H9 (cell line): ENCODE data around the gene ANHX. TPM values are rescaled to one million over a fixed set of nuclear protein-coding genes. Genes with fewer than 3 reads are reported as not detected.

Experiments used
- DNase-seq: peaks from one replicate; pipeline ENCODE4 v3.0.0-alpha.2; 2017
- H2AFZ ChIP-seq: one replicate; pipeline ENCODE4 v1.6.1; 2013; ENCODE audit warnings: mild to moderate bottlenecking, low read length, control low read depth, moderate library complexity
- H2AK5ac ChIP-seq: 2 replicates; pipeline ENCODE4 v1.6.1; 2013; ENCODE audit warnings: low read length, control low read depth, mixed read lengths; ENCODE audit not compliant: insufficient read length
- H2BK120ac ChIP-seq: one replicate; pipeline ENCODE4 v1.6.1; 2013; ENCODE audit warnings: low read depth, mild to moderate bottlenecking, low read length, control low read depth, inconsistent platforms; ENCODE audit not compliant: poor library complexity, severe bottlenecking
- H2BK12ac ChIP-seq: 2 replicates; pipeline ENCODE4 v1.6.1; 2013; ENCODE audit warnings: low read length, control low read depth, mixed read lengths, low read depth; ENCODE audit not compliant: insufficient read length
- H2BK15ac ChIP-seq: 2 replicates; pipeline ENCODE4 v1.6.1; 2013; ENCODE audit warnings: low read depth, low read length, control low read depth
- H2BK20ac ChIP-seq: one replicate; pipeline ENCODE4 v1.6.1; 2013; ENCODE audit warnings: low read depth, mild to moderate bottlenecking, low read length, control low read depth, inconsistent platforms; ENCODE audit not compliant: poor library complexity, severe bottlenecking
- H2BK5ac ChIP-seq: 2 replicates; pipeline ENCODE4 v1.6.1; 2013; ENCODE audit warnings: low read length, control low read depth, mixed read lengths; ENCODE audit not compliant: insufficient read length
- H3K14ac ChIP-seq: 2 replicates; pipeline ENCODE4 v1.6.1; 2013; ENCODE audit warnings: low read length, control low read depth; ENCODE audit not compliant: insufficient read depth
- H3K18ac ChIP-seq: 2 replicates; pipeline ENCODE4 v1.6.1; 2013; ENCODE audit warnings: low read depth, mild to moderate bottlenecking, mixed read lengths, low read length, control low read depth; ENCODE audit not compliant: insufficient read length
- H3K23ac ChIP-seq: 2 replicates; pipeline ENCODE4 v1.6.1; 2013; ENCODE audit warnings: low read length, control low read depth, mixed read lengths, low read depth; ENCODE audit not compliant: insufficient read length
- H3K23me2 ChIP-seq: 2 replicates; pipeline ENCODE4 v1.6.1; 2013; ENCODE audit warnings: low read depth, mild to moderate bottlenecking, mixed read lengths, low read length, control low read depth; ENCODE audit not compliant: insufficient read length, poor library complexity, severe bottlenecking
- H3K27ac ChIP-seq: 2 replicates; pipeline ENCODE4 v1.5.1; 2013; ENCODE audit warnings: low read length, control low read depth, mixed read lengths, low read depth; ENCODE audit not compliant: insufficient read length
- H3K27me3 ChIP-seq: 2 replicates; pipeline ENCODE4 v1.6.1; 2013; ENCODE audit warnings: low read length, control low read depth, inconsistent platforms; ENCODE audit not compliant: insufficient read depth
- H3K4ac ChIP-seq: 2 replicates; pipeline ENCODE4 v1.6.1; 2013; ENCODE audit warnings: low read depth, mild to moderate bottlenecking, control low read depth, inconsistent platforms, low read length, moderate library complexity
- H3K4me1 ChIP-seq: 2 replicates; pipeline ENCODE4 v1.6.1; 2013; ENCODE audit warnings: low read length, control low read depth, inconsistent platforms; ENCODE audit not compliant: insufficient read depth
- H3K4me2 ChIP-seq: 2 replicates; pipeline ENCODE4 v1.6.1; 2013; ENCODE audit warnings: low read length, control low read depth, mixed read lengths; ENCODE audit not compliant: insufficient read length, insufficient read depth
- H3K56ac ChIP-seq: 2 replicates; pipeline ENCODE4 v1.6.1; 2013; ENCODE audit warnings: low read depth, mild to moderate bottlenecking, mixed read lengths, low read length, control low read depth; ENCODE audit not compliant: insufficient read length
- H3K79me1 ChIP-seq: 2 replicates; pipeline ENCODE4 v1.6.1; 2013; ENCODE audit warnings: low read depth, mild to moderate bottlenecking, moderate library complexity, low read length, control low read depth, inconsistent platforms; ENCODE audit not compliant: insufficient read depth, poor library complexity, severe bottlenecking
- H3K79me2 ChIP-seq: 2 replicates; pipeline ENCODE4 v1.6.1; 2013; ENCODE audit warnings: low read length, control low read depth, inconsistent platforms; ENCODE audit not compliant: insufficient read depth
- H3K9ac ChIP-seq: 2 replicates; pipeline ENCODE4 v1.6.1; 2013; ENCODE audit warnings: low read length, control low read depth, mixed read lengths; ENCODE audit not compliant: insufficient read length; ENCODE audit errors: extremely low read depth
- H3K9me3 ChIP-seq: one replicate; pipeline ENCODE4 v1.6.1; 2013; ENCODE audit warnings: low read depth, low read length, inconsistent platforms; ENCODE audit not compliant: control insufficient read depth
- H3T11ph ChIP-seq: one replicate; pipeline ENCODE4 v1.6.1; 2013; ENCODE audit warnings: mild to moderate bottlenecking, low read length, control low read depth, inconsistent platforms
- H4K20me1 ChIP-seq: one replicate; pipeline ENCODE4 v1.6.1; 2013; ENCODE audit not compliant: control insufficient read depth, insufficient read length, insufficient read depth
- H4K5ac ChIP-seq: 2 replicates; pipeline ENCODE4 v1.6.1; 2013; ENCODE audit warnings: low read depth, mild to moderate bottlenecking, mixed read lengths, low read length, control low read depth; ENCODE audit not compliant: insufficient read length
- H4K8ac ChIP-seq: replicated peaks from 2 replicates; pipeline ENCODE4 v1.6.1; 2013; ENCODE audit warnings: low read length, control low read depth, mixed read lengths, low read depth; ENCODE audit not compliant: insufficient read length
- H4K91ac ChIP-seq: 2 replicates; pipeline ENCODE4 v1.6.1; 2013; ENCODE audit warnings: low read depth, mild to moderate bottlenecking, moderate library complexity, mixed read lengths, low read length, control low read depth; ENCODE audit not compliant: insufficient read length
- H3K27ac Mint-ChIP-seq, 3 experiments: 2 replicates in 2 of 3; 3 replicates in 1 of 3; pipeline ENCODE4 v1.8.0; 2020 to 2021; ENCODE audit warnings: mixed read lengths in 3 of 3, mild to moderate bottlenecking in 1 of 3, moderate library complexity in 1 of 3
- H3K27me3 Mint-ChIP-seq: 2 replicates; pipeline ENCODE4 v1.8.0; 2021; ENCODE audit warnings: low read depth, mild to moderate bottlenecking, moderate library complexity, mixed read lengths
- H3K36me3 Mint-ChIP-seq, 3 experiments: 2 replicates in 2 of 3; 3 replicates in 1 of 3; pipeline ENCODE4 v1.8.0; 2020 to 2021; ENCODE audit warnings: low read depth in 3 of 3, mixed read lengths in 3 of 3; ENCODE audit not compliant: insufficient read depth in 1 of 3
- H3K4me1 Mint-ChIP-seq, 2 experiments: 2 replicates each; pipeline ENCODE4 v1.8.0; 2020; ENCODE audit warnings: mixed read lengths in 2 of 2
- H3K4me3 Mint-ChIP-seq, 2 experiments: 2 replicates in 1 of 2; 3 replicates in 1 of 2; pipeline ENCODE4 v1.8.0; 2020 to 2021; ENCODE audit warnings: mild to moderate bottlenecking in 2 of 2, mixed read lengths in 2 of 2, moderate library complexity in 1 of 2
- H3K9me3 Mint-ChIP-seq, 2 experiments: 2 replicates in 1 of 2; 3 replicates in 1 of 2; pipeline ENCODE4 v1.8.0; 2020; ENCODE audit warnings: mild to moderate bottlenecking in 2 of 2, mixed read lengths in 2 of 2, moderate library complexity in 1 of 2
- CTCF ChIP-seq: fragments of 200-600 bp; sonication (generic); conservative IDR thresholded peaks from 3 replicates; pipeline ENCODE4 v1.8.0; 2021; ENCODE audit warnings: antibody characterized with exemption, mild to moderate bottlenecking
- WGBS: extraction: QIAGEN DNeasy Blood & Tissue Kit; methylation state at CpG from one replicate; pipeline ENCODE4 v1.1.7; 2013; ENCODE audit warnings: missing lambda C conversion rate, low lambda C conversion rate, mixed read lengths; ENCODE audit not compliant: insufficient read length; ENCODE audit errors: extremely low coverage; 5-methylcytosine and 5-hydroxymethylcytosine counted together
- total RNA-seq: library from RNA; stranded (reverse); gene quantifications from 2 replicates; pipeline ENCODE4 v1.2.1, GENCODE V29; 2021

ANHX gene
- total RNA-seq, 1 experiment from 2014 or later = not detected

DNA sequence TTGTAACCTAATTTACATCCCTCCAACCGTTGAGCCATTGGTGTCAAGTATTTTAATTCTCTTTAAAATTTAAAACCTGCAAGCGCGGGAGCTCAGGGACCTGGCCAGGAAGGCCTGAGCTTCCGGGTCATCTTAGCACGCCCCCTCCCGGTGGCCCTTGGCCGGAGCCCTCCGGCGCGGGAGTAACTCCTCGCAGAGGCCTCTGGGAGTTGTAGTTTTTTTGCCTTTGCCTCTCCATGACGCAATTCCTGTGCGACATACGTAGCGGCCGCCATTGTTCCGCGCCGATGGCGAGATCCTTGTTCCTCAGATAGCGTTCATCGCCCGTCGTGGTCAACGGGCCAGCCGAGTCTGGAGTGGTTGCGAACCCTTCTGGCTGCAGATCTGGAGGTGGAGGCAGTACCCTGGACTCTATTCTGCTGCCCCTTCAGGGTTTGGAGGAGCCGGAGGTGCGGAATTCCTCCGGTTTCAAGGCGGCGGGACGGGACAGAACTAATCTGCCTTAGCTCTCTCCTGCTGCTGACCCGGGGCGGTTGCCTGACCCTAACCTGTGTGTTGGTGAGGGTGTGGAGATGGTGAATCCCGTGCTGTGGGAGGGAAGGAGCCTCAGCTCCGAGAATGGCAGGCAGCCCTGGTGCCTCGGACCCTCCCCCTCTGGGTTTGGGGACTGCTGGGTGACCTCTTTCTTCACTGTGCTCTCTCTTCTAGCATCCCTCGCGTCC, 54.3 kb downstream of the ANHX start, which contains the start of gene ZNF268:
Gene ZNF268, plus strand, starts transcription at position 258 of the 722 bp plus-strand sequence. CDS start 503 bp downstream, outside the sequence.
- peak; percentile 97 for DNase-seq
- Histone ChIP-seq H3K14ac (peak within 1 kb of the TSS; percentile 86), H3K79me1 (no peaks in the 10 kb centered on the region), H3K4ac (no peak within 1 kb of the TSS), H2AK5ac (no peak within 1 kb of the TSS), H3K27me3 (no peaks in the 10 kb centered on the region), H3K56ac (no peak within 1 kb of the TSS), H4K5ac (peak within 1 kb of the TSS; percentile 50), H3T11ph (no peak within 1 kb of the TSS), H2BK120ac (no peak within 1 kb of the TSS), H3K18ac (peak within 1 kb of the TSS; percentile 52), H3K4me2 (peak within 1 kb of the TSS; percentile 64), H4K20me1 (no peaks in the 10 kb centered on the region), H4K91ac (no peak within 1 kb of the TSS), H3K9ac (peak within 1 kb of the TSS; percentile 78), H3K23me2 (no peaks in the 10 kb centered on the region), H2BK20ac (no peak within 1 kb of the TSS), H3K4me1 (no peaks in the 10 kb centered on the region), H2BK12ac (no peak within 1 kb of the TSS), H2BK5ac (no peak within 1 kb of the TSS), H3K9me3 (peaks cover 50% of the 10 kb centered on the region), H2AFZ (no peak within 1 kb of the TSS), H4K8ac (no peak within 1 kb of the TSS), H3K27ac (no peak within 1 kb of the TSS), H3K79me2 (no peaks in the 10 kb centered on the region), H3K23ac (no peak within 1 kb of the TSS), H2BK15ac (no peak within 1 kb of the TSS)
- H3K27me3 Mint-ChIP-seq = peaks cover 1% of the 10 kb centered on the region
- no CpG with 5 or more reads among the region's 40 CpGs for WGBS
- peak within 1 kb of the TSS; percentile 94 to 97 for H3K4me3 Mint-ChIP-seq
- H3K27ac Mint-ChIP-seq = peak within 1 kb of the TSS; percentile 92 to 98 (median 97)
- peak; percentile 95 for TF ChIP-seq CTCF
- peaks cover 59 to 68% (median 66%) of the 10 kb centered on the region in 3 experiments for H3K36me3 Mint-ChIP-seq
- peaks cover 86 to 88% of the 10 kb centered on the region in 2 experiments for H3K9me3 Mint-ChIP-seq
- H3K4me1 Mint-ChIP-seq = peaks cover 0 to 8% of the 10 kb centered on the region in 2 experiments; a peak in 1 of 4 replicates
